AG09319 (cell line): ENCODE measurements around the gene SESN3.

Source experiments
- DNase-seq: peaks from one replicate; pipeline ENCODE4 v3.0.0-alpha.2; 2010; ENCODE audit warnings: low read depth; ENCODE audit errors: extremely low read depth
- TF ChIP-seq, protein P1 (sequence below): IDR thresholded peaks from 2 replicates; pipeline ENCODE4 v1.5.1; 2011; ENCODE audit warnings: low read depth, mild to moderate bottlenecking, inconsistent platforms, low read length, moderate library complexity

SESN3 gene

DNA sequence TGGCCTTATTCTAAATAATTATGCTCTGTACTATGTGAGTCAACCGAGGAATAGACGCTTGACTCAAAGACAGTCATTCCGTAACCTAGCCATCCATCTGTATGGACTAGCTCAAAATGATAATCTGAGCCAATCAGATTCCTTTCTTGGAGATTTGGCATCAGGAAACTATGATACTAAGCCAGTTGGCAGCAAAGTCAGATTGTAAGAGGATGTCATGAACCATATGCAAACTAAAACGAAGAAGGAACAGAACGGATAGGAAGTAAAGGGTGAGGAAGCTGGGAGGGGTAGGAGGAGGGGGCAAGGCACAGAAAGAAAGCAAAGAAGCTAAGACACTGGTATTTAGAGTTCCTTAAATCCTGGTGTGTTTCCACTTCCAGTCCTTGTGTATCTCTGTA is 10.7 kb upstream of the SESN3 start:
- no peak for DNase-seq
- TF ChIP-seq, protein P1, sequence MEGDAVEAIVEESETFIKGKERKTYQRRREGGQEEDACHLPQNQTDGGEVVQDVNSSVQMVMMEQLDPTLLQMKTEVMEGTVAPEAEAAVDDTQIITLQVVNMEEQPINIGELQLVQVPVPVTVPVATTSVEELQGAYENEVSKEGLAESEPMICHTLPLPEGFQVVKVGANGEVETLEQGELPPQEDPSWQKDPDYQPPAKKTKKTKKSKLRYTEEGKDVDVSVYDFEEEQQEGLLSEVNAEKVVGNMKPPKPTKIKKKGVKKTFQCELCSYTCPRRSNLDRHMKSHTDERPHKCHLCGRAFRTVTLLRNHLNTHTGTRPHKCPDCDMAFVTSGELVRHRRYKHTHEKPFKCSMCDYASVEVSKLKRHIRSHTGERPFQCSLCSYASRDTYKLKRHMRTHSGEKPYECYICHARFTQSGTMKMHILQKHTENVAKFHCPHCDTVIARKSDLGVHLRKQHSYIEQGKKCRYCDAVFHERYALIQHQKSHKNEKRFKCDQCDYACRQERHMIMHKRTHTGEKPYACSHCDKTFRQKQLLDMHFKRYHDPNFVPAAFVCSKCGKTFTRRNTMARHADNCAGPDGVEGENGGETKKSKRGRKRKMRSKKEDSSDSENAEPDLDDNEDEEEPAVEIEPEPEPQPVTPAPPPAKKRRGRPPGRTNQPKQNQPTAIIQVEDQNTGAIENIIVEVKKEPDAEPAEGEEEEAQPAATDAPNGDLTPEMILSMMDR = no peak

DNA sequence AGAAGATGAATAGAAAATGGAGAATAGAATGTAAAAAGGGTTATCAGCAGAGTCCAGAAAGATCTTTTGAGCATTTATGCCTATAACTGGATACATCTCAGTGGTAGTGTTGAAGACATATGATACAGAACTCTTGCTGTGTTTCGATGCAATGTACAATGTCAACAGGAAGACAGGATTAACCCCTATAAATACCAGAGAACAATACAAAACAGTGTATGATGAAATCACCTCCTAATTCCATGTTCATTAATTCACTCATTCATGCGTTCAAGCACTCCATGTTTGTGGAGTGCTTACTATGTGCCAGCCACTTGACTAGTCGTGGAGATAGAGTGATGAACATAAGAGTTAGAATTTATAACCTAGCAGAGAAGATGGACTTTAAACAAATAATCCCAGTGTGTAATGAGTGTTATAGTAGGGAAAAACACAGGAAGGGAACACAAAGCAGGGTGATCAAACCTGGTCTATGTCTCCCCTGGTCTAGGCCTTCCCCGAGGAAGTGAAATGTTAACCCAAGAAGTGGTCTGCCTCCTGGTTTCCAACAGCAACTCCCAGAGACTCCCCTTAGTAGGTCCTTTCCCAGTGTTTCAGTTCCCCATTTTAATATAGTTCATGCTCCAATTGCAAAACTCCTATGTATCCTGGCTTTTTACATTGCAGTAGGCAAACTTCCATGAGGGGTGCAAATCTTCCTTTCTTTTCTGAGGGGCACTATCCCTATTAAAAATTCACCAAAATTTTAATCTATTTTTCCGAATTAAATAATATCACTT is 9.1 kb upstream of the SESN3 start:
- TF ChIP-seq, protein P1 = no peak
- DNase-seq = no peak

DNA sequence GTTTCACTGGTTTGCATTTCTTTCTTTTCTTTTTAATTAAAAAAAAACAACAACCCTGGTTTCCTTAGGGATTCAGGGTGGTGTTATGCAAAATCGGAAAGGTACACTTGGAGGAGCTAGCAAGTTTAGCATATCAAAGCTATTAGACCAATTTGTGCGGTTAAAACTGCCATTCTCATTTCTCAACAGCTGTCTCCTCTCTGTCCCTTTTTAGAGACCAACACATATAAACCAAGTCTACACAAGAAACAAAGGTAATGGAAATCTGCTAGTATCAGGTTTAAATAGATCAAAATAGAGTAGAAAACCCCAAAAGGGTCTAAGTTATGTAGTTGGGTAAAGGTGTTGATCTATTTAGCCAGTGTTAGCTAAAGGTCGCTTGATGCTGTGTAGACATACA is 1.7 kb upstream of the SESN3 start:
- DNase-seq = no peak
- TF ChIP-seq, protein P1 = no peak

DNA sequence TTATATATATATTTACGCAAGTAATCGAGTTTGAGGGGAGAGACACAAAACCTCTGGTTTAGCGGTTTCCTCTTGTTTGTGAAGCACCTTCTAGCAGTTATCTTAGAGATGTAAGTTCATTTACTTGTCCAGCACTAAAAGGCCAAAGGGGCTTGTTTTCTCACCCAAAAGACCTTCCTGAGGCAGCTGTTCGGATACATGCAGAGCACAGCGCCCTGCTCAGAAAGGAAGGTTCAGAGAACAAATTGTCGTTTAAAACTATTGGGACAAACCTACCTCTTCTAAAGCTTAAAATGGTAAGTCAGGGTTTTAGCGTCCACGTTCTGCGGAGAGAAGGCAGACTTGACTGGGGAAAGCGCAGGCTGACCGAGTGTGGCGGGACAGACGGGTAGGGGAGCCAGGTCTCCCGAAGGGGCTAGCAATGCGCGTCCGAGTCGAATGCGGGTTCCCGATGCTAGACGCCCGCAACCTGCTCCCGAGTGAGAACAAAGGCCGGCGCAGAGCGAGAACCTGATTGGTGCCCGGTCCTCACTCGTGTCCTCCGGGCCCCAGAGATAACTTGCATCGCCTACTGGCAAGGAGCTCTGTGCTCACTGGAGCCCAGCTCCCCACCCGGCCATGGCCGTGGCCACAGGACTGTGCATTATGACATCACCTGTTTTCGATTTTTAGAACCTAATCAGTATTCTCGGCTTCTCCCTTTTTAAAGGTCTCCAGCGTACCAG is 1.0 kb upstream of the SESN3 start:
- TF ChIP-seq, protein P1 = no peak
- DNase-seq = no peak

DNA sequence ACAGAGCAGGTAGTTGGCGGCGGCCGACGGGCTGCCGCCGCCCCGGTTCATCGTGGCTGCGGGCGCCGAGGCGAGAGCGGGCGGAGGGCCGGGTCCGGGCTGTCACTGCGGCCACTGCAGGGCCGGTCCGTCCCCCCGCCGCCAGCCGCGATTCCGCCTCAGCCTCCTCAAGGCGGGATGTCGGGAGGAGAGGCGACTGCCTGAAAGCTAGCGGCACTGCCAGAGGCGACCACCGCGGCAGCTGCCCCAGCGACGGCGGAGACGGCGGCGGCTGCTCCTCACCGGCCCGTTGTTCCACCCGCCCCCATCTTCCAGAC is 234 bp downstream of the SESN3 start:
- DNase-seq = no peak
- TF ChIP-seq, protein P1 = no peak

DNA sequence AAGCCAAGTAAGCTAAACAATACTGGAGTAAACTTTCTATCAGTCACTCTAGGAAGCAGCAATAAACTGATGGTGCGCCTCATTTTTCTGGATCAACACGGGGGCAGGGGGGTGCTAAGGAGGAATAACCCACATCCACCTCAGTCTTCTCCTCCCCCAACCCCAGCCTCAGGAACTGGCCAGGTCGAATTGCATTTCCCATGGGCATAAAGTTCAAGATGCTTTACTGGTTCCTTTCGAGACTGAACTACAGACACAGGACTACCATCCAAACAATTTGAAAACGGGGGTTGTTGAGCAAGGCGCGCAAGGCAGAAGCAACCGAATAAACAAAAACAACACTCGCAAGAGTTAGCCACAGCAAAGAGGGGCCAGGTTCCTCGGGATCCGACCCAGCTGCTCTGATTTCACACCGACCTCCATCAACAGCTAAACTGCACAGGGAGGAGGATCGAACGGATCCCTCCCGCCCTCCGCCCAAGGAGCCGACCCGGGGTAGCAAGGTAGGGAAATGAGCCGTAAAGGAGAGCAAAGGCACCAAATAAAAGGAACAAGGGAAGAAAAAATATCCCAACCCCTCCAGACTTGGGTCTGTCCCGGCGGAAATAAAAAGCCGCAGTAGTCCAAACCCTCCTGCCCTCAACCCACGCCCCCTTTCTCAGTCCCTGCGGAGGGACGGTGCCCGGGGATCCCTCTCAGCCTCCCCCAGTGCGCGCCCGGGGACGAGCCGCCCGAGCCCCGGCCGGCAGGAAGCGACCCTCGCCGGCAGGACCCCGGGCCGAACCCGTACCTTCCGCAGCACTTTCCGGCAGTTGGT is 801 bp downstream of the SESN3 start:
- DNase-seq = no peak
- TF ChIP-seq, protein P1 = no peak
